Activated CD4-positive, alpha-beta memory T cell treated with anti-CD3 and anti-CD28 coated beads, Interleukin-2, amount 10 ng/mL, durations not matched to agents 7 days and 5 days (primary cell): ENCODE results near the gene HHATL. TPM values are rescaled to one million over a fixed set of nuclear protein-coding genes. Genes with fewer than 3 reads are reported as not detected.

Source experiments
- CTCF ChIA-PET: fragments of 350-600 bp; sonication (Branson Sonifier 250); formaldehyde crosslinking; loops from one replicate; lab custom pipeline; 2021; ENCODE audit warnings: antibody characterized with exemption, inconsistent platforms; lab: Charles Lee
- POLR2A ChIA-PET: fragments of 350-600 bp; sonication (Branson Sonifier 250); formaldehyde crosslinking; loops from one replicate; lab custom pipeline; 2021; ENCODE audit warnings: antibody characterized with exemption; lab: Charles Lee
- DNase-seq: peaks from one replicate; pipeline ENCODE4 v3.0.0-alpha.2; 2020
- H3K27ac Mint-ChIP-seq: one replicate; pipeline ENCODE4 v1.8.0; 2021; ENCODE audit warnings: mild to moderate bottlenecking, mixed read lengths
- H3K27me3 Mint-ChIP-seq: one replicate; pipeline ENCODE4 v1.8.0; 2021; ENCODE audit warnings: mixed read lengths
- H3K36me3 Mint-ChIP-seq: one replicate; pipeline ENCODE4 v1.8.0; 2021; ENCODE audit warnings: low read depth, mixed read lengths
- H3K4me1 Mint-ChIP-seq: one replicate; pipeline ENCODE4 v1.8.0; 2021; ENCODE audit warnings: mixed read lengths
- H3K4me3 Mint-ChIP-seq: one replicate; pipeline ENCODE4 v1.8.0; 2021; ENCODE audit warnings: mild to moderate bottlenecking, mixed read lengths
- H3K9me3 Mint-ChIP-seq: one replicate; pipeline ENCODE4 v1.8.0; 2021; ENCODE audit warnings: mixed read lengths
- total RNA-seq, 2 experiments: library from RNA; stranded (reverse); gene quantifications; one replicate each; pipeline ENCODE4 v1.2.3, GENCODE V29; 2021

Gene HHATL
- total RNA-seq, 2 experiments from 2014 or later, result 0.25 TPM; not detected in 1

DNA sequence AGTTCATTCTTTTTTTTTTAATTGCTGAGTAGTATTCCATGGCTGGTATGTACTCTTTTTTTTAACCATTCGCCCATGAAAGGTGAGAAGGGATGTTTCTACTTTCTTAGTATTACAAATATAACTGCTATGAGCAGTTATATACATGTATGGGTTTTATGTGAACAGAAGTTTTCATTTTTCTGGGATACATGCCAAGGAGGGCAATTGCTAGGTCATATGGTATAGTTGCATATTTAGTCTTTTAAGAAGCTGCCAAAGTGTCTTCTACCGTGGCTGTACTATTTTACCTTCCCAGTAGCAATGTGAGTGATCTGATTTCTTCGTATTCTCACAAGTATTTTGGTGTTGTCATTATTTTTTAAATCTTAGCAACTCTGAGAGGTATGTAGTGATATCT is 28.5 kb downstream of the HHATL start:
- H3K27ac Mint-ChIP-seq, result no peak overlapping the region
- H3K4me1 Mint-ChIP-seq, result peaks cover 2% of the 10 kb centered on the region
- DNase-seq, result no peak
- no peak overlapping the region for H3K4me3 Mint-ChIP-seq
- CTCF ChIA-PET, result no interaction called here
- H3K9me3 Mint-ChIP-seq, result peaks cover 15% of the 10 kb centered on the region
- POLR2A ChIA-PET, result no interaction called here
- peaks cover 5% of the 10 kb centered on the region for H3K36me3 Mint-ChIP-seq
- peaks cover 3% of the 10 kb centered on the region for H3K27me3 Mint-ChIP-seq

DNA sequence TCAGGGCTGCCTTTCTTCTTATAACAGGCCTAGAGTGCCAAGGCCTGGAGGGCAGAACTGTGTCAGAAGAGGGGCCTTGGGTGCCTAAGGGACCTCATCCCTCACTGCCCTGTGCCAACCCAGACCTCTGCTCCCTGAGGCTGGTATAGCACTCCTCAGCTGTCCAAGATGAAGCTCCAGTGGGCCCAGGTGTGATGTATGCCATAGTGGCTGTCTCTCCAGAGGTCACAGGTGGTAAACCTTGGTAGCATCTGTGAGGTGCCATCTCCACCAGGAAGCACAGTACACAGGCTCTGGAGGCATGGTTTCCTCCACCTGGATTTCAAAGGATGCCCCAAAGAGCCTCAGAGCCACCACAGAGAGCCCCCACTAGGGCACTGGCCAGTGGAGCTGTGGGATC is 29.5 kb downstream of the HHATL start:
- POLR2A ChIA-PET, result no interaction called here
- peaks cover 5% of the 10 kb centered on the region for H3K36me3 Mint-ChIP-seq
- H3K4me1 Mint-ChIP-seq, result no peaks in the 10 kb centered on the region
- H3K27ac Mint-ChIP-seq, result no peak overlapping the region
- H3K9me3 Mint-ChIP-seq, result peaks cover 15% of the 10 kb centered on the region
- no peak overlapping the region for H3K4me3 Mint-ChIP-seq
- no peak for DNase-seq
- CTCF ChIA-PET, result no interaction called here
- peaks cover 5% of the 10 kb centered on the region for H3K27me3 Mint-ChIP-seq

DNA sequence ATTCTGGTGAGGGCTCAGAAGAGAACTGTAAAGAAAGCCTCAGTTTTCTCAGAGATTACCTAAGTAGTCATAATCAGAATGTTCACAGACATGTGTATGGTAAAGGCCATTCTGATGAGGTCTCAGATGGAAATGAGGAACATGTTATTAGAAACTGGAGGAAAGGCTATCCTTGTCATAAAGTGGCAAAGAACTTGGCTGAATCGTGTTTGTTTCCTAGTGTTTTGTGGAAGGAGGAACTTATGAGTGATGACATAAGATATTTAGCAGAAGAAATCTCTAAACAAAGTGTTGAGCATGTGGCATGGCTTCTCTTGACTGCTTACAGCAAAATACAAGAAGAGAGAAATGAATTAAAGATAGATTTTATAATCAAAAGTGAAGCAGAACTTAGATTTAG is 30.1 kb downstream of the HHATL start:
- no peak for DNase-seq
- Mint-ChIP-seq H3K27ac (no peak overlapping the region), H3K4me3 (no peak overlapping the region), H3K9me3 (peaks cover 10% of the 10 kb centered on the region), H3K36me3 (no peaks in the 10 kb centered on the region), H3K4me1 (no peaks in the 10 kb centered on the region), H3K27me3 (peaks cover 5% of the 10 kb centered on the region)
- ChIA-PET POLR2A (no interaction called here), CTCF (no interaction called here)

DNA sequence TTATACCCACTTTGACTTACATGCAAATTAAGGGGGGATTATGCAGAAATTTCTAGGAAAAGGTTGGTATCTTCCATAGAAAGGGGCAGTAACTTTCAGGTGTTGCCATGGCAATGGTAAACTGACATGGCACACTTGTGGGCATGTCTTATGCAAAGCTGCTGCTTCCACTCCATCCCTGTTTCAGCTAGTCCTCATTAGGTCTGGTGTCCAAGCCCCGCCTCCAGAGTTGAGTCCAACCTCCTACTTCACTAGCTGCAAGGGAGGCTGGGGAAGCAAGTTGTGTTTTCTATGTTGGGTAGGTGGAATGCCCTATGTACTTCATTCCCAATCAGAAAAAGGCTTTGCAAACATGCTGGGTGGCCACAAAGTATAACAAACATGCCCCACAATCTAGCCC is 31.9 kb downstream of the HHATL start:
- no peak overlapping the region for H3K27ac Mint-ChIP-seq
- no peaks in the 10 kb centered on the region for H3K36me3 Mint-ChIP-seq
- ChIA-PET CTCF (no interaction called here), POLR2A (no interaction called here)
- H3K4me3 Mint-ChIP-seq, result no peak overlapping the region
- peaks cover 2% of the 10 kb centered on the region for H3K9me3 Mint-ChIP-seq
- DNase-seq, result no peak
- peaks cover 5% of the 10 kb centered on the region for H3K27me3 Mint-ChIP-seq
- H3K4me1 Mint-ChIP-seq, result no peaks in the 10 kb centered on the region

DNA sequence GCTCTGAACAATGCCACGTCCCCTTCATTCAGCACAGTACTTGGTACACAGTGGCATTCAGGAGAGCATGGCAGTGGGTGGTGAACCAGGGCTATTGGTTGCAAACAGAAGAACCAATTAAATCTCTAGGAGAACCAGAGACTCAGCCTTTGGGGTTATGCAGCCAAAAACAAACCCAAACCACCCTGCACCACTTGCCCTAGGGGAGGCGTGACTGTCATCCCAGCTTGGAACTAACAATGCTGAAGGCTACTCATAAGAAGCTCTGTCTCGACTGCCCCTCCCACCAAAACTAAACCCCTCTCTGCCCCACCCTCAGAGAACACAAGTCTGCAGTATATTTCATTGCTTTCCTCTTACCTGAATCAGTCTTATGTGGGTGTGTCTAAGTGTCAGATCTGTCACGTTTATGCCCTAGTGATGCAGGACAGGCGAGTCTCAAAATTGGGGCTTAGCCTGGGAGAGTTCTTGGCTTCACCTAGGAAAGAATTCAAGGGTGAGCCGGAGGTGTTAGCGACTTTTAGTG is 32.5 kb downstream of the HHATL start:
- Mint-ChIP-seq H3K27ac (no peak overlapping the region), H3K36me3 (no peaks in the 10 kb centered on the region), H3K9me3 (peaks cover 2% of the 10 kb centered on the region), H3K4me1 (no peaks in the 10 kb centered on the region), H3K4me3 (no peak overlapping the region), H3K27me3 (peaks cover 5% of the 10 kb centered on the region)
- CTCF ChIA-PET, result no interaction called here
- POLR2A ChIA-PET, result no interaction called here
- DNase-seq, result no peak

DNA sequence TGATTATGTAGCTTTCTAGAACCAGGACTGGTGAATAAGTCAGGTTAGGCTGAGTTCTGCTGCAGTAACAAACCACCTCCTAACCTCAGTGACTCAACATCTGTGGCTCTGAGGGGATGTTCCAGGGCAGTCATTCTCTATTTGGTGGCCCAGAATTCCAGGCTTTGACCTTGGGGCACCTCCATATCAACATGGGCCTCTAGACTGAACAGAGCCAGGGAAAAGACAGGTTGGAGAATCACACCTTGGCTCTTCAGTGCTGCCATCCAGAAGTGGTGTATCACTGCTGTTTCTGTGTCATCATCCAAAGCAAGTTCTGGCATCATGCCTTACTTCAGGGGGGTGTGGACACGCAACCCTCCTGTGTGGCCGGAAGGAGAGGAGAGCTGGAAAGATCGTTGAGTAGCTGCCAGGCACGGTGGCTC is 33.8 kb downstream of the HHATL start:
- no peak for DNase-seq
- peaks cover 2% of the 10 kb centered on the region for H3K27me3 Mint-ChIP-seq
- ChIA-PET CTCF (no interaction called here), POLR2A (no interaction called here)
- H3K4me1 Mint-ChIP-seq, result no peaks in the 10 kb centered on the region
- H3K4me3 Mint-ChIP-seq, result no peak overlapping the region
- no peaks in the 10 kb centered on the region for H3K9me3 Mint-ChIP-seq
- H3K27ac Mint-ChIP-seq, result no peak overlapping the region
- no peaks in the 10 kb centered on the region for H3K36me3 Mint-ChIP-seq

DNA sequence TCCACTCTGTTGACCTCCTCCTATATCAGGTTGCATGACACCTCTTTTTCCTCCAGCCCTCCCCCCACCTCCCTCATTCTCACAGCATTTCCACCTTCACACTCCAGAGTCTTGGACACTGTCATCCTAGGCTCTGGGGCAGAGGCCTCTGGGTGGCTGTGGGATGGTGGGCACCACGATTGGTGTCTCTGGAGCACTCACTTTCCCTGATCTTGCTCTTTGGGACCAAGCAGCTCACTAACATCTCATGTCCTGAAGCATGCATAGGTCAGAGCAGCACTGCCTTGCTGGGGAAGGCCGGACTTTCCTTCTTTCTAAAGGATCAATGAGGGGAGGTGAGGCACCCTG is 34.2 kb downstream of the HHATL start:
- no peak for DNase-seq
- ChIA-PET CTCF (no interaction called here), POLR2A (no interaction called here)
- H3K9me3 Mint-ChIP-seq, result no peaks in the 10 kb centered on the region
- no peaks in the 10 kb centered on the region for H3K4me1 Mint-ChIP-seq
- no peaks in the 10 kb centered on the region for H3K36me3 Mint-ChIP-seq
- peaks cover 2% of the 10 kb centered on the region for H3K27me3 Mint-ChIP-seq
- H3K27ac Mint-ChIP-seq, result no peak overlapping the region
- no peak overlapping the region for H3K4me3 Mint-ChIP-seq

DNA sequence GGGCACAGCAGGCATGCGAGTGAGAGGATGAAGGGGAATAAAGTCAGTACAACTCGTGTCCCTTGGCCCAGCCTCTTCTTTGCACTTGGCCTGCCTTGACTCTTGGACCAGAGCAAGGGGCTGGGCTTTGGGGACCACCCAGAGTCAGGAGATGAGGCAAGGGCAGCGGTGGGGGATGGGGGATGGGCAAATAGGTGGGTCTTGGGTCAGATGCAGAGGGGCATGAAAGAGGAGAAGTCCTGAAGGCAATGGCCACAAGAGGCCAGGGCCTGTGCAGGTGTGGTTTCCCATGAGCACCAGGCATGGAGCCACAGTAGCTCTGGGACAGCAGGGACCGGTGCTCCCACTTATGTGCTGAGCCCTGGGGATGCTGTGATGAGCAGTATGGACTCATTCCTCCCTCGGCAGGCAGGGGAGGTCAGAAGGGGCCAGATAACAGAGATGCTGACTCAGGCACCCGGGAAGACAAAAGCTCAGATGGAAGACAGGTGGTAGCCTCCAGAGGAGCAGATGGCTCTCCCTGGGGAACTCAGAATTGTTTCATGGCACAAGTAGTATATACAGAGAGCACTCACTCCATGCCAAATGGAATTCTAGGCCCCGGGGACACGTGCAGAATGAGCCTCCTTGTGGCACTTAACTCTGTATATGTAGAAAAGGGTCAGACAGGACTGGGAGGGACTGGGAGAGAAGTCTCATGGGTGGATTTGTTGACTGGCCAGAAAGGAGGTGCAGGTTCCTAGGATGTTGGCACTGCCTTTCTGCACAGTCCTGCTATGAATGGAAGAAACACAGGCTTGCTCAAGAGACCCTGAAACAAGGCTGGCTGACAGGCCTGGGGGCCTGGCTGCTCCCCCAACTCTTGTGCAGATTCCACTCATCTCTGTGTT is 34.8 kb downstream of the HHATL start:
- ChIA-PET POLR2A (no interaction called here), CTCF (no interaction called here)
- H3K27me3 Mint-ChIP-seq, result peaks cover 2% of the 10 kb centered on the region
- DNase-seq, result peak; percentile 14
- H3K27ac Mint-ChIP-seq, result no peak overlapping the region
- no peaks in the 10 kb centered on the region for H3K36me3 Mint-ChIP-seq
- no peaks in the 10 kb centered on the region for H3K4me1 Mint-ChIP-seq
- no peak overlapping the region for H3K4me3 Mint-ChIP-seq
- H3K9me3 Mint-ChIP-seq, result no peaks in the 10 kb centered on the region

DNA sequence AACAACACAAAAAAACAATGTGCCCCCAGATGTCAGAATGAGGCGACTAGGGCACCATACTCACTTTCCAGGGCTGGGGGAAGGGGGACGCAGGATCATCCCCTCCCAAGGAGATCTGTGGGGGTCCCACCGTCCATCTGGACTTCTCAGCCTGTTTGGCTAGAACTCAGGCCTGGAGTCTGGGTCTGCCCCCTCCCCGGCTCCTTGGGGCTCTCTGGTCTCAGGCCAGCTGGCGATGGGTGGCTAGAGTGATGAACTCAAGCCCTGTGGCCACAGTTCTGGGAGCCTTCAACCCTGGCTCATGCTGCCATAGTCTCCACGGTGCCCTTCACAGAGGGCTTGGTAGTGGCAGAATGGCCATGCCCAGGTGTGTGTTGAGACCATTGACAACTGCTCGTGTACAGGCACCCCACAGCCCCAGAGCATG is 35.5 kb downstream of the HHATL start:
- POLR2A ChIA-PET, result no interaction called here
- no peaks in the 10 kb centered on the region for H3K9me3 Mint-ChIP-seq
- CTCF ChIA-PET, result no interaction called here

DNA sequence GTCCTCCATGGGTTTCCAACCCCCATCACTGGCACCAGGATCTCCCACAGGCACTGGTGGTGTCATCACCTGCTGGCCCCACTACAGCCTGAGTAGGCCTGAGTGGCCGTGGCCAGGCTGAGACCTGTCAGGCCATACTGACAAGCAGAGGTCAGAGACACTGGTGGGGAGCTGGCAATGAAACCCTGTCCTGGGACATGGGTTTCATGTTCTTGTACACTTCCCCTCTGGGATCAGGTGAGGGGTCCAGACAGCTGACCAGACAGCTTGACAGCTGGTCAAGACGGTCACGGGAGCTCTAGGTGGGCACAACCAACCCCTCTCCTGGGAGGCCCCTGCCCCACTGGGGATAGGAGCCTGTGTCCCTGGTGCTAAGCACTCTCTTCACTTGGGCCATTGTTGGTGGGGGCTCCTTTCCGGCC is 36.0 kb downstream of the HHATL start:
- Mint-ChIP-seq H3K36me3 (no peaks in the 10 kb centered on the region), H3K4me1 (no peaks in the 10 kb centered on the region), H3K27ac (no peak overlapping the region), H3K27me3 (peaks cover 2% of the 10 kb centered on the region), H3K4me3 (no peak overlapping the region), H3K9me3 (no peaks in the 10 kb centered on the region)
- ChIA-PET CTCF (no interaction called here), POLR2A (no interaction called here)
- peak; percentile 9 for DNase-seq

More for the DNA sequence above, 35.5 kb downstream of the HHATL start:
- no peak overlapping the region for H3K27ac Mint-ChIP-seq
- no peak overlapping the region for H3K4me3 Mint-ChIP-seq
- H3K36me3 Mint-ChIP-seq, result no peaks in the 10 kb centered on the region
- DNase-seq, result peak; percentile 8
- no peaks in the 10 kb centered on the region for H3K4me1 Mint-ChIP-seq
- peaks cover 2% of the 10 kb centered on the region for H3K27me3 Mint-ChIP-seq

DNA sequence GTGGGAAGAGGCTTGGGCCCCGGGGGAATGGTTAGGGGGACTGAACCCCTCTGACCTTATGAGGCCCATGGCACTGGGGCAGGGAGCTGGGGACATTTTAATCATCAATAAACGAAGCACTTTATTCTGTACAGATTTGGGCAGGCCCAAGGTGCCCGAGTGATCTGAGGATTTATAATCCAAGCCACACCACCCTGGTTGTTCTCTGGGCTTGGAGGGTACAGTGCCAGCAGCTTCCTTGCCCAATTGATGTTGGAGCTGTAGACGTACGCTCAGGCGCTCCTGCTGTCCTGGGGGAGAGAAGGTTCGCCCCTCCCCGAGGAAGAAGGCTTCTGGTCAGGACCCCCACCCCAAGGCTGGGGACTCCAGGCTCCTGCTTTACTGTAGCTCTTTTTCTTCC is 36.6 kb downstream of the HHATL start:
- POLR2A ChIA-PET, result no interaction called here
- Mint-ChIP-seq H3K4me1 (no peaks in the 10 kb centered on the region), H3K9me3 (no peaks in the 10 kb centered on the region), H3K27me3 (peaks cover 2% of the 10 kb centered on the region), H3K36me3 (no peaks in the 10 kb centered on the region), H3K27ac (no peak overlapping the region), H3K4me3 (no peak overlapping the region)
- CTCF ChIA-PET, result no interaction called here
- DNase-seq, result peak; percentile 11

DNA sequence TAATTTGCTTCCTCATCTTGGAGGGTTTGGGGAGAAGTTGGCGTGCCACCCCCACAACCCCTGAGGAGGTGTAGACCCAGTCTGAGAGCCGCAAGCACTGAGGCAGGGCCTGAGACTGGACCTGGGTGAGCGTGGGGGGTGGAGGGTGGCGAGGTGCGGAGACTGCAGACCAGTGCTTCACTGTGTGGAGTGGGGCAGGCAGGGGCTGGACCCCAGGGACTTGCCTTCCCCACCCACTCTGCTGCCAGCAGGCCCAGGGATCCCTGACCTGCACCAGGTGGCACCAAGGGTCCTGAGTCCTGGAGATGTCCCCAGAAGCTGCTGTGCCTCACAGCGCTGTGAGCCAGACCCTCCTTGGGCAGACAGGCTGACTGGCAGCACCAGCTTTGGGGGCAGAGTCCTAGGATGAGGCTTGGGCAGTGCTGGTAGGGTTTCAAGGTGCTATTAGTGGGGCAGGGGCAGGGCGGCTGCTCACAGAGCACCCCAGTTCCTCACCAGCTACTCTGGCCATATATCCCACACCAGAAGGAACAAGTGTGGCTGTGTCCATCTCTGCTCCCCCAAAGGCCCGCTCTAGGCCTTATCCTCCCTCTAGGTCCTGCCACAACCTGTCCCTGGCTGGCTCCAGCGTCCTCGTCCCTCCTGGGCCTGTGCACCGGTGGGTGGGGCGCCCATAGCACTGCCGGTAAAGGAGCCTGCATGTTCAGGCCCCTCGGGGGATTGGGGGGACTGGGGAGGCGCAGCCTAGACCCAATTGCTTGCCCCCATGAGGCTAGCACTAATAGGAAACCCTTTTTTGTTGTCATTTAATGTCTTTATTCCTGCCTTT is 37.3 kb downstream of the HHATL start:
- CTCF ChIA-PET, result no interaction called here

DNA sequence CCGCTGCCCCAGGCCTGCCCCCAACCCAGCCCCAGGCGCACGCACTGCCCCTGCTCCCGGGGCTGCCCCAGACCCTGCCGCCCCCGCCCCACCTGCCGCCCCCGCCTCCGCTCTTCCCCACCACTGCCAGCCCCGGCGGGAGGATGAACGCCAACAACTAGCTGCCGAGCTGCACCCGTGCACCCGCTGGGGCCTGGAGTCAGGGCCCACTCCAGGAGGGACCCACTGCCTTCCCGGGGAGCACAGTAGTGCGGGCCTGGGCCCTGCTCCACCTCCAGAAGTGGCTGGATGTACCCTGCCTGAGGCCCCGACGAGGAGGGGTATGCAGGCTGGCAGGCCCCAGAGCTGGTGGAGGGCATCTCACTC is 38.2 kb downstream of the HHATL start:
- no peaks in the 10 kb centered on the region for H3K4me1 Mint-ChIP-seq
- H3K36me3 Mint-ChIP-seq, result no peaks in the 10 kb centered on the region
- POLR2A ChIA-PET, result no interaction called here
- DNase-seq, result peak; percentile 11
- no peak overlapping the region for H3K4me3 Mint-ChIP-seq
- CTCF ChIA-PET, result no interaction called here
- H3K27ac Mint-ChIP-seq, result no peak overlapping the region
- H3K9me3 Mint-ChIP-seq, result no peaks in the 10 kb centered on the region
- peaks cover 2% of the 10 kb centered on the region for H3K27me3 Mint-ChIP-seq

More for the DNA sequence above, 37.3 kb downstream of the HHATL start:
- Mint-ChIP-seq H3K9me3 (no peaks in the 10 kb centered on the region), H3K4me3 (no peak overlapping the region), H3K36me3 (no peaks in the 10 kb centered on the region), H3K27ac (no peak overlapping the region), H3K27me3 (peaks cover 2% of the 10 kb centered on the region), H3K4me1 (no peaks in the 10 kb centered on the region)
- POLR2A ChIA-PET, result no interaction called here
- peak; percentile 7 for DNase-seq
